ENCODE data around the gene SWT1. TPM values are rescaled to one million over a fixed set of nuclear protein-coding genes. Genes with fewer than 3 reads are reported as not detected.
"Not testable (repeated sequence)": the region's sequence is repeated elsewhere in the genome, so short reads cannot be mapped to it uniquely, and the experiment has no call there.

SWT1 gene
- total RNA-seq, 1 experiment from 2014 or later = 2.1 TPM

- no peak overlapping the region for H3K4me3 ChIP-seq (ENCODE audit: low read depth in 2 of 2, low read length in 2 of 2)
- no peak for ATAC-seq
- no peak for DNase-seq (ENCODE audit: low read depth, low spot score)
- intact Hi-C loops (cut with micrococcal nuclease; ENCODE audit: unreplicated experiment) = loop anchor here (10.0 kb wide), 1 partner anchor 477 kb away; no protein-coding TSS in a partner anchor
- TF ChIP-seq SIN3A (IDR thresholded peaks at IDR 0.05; ENCODE audit: borderline replicate concordance, insufficient read depth, low read depth, low read length) (no peak), POLR2AphosphoS5 (IDR thresholded peaks at IDR 0.05; ENCODE audit: low read depth, low read length) (no peak), CTCF (IDR thresholded peaks at IDR 0.05) (no peak), TCF7L2 (IDR thresholded peaks at IDR 0.05; ENCODE audit: low read depth, low read length) (no peak), REST (IDR thresholded peaks at IDR 0.05; ENCODE audit: insufficient read depth in 1 of 2, low read depth in 2 of 2, low read length in 1 of 2) (no peak)
- ChIA-PET POLR2A (no interaction called here), CTCF (no interaction called here)
- no peaks in the 10 kb centered on the region for H3K9me3 ChIP-seq (ENCODE audit: control insufficient read depth, insufficient read depth, low read depth, low read length)
- no TSS peak for BruUV-seq (replicated peaks)
- H3K4me1 ChIP-seq (ENCODE audit: control insufficient read depth, insufficient read depth, low read length) = no peaks in the 10 kb centered on the region
- H3K27ac ChIP-seq (ENCODE audit: low read length) = no peak overlapping the region
- H3K36me3 ChIP-seq (ENCODE audit: control insufficient read depth, insufficient read depth, low read length) = no peaks in the 10 kb centered on the region
- in situ Hi-C loops (cut with HindIII; ENCODE audit: low pct_unique_long_range_greater_than_20kb, low sequenced_read_pairs) = no loop called here
- H3K27me3 ChIP-seq (ENCODE audit: control insufficient read depth, insufficient read depth, low read length) = no peaks in the 10 kb centered on the region
These were observed 51.1 kb downstream of the SWT1 start for GRCh38 chr1:185207980-185208602.

GRCh38 chr1:185208626-185209180 lies 51.7 kb downstream of the SWT1 start:
- no peak for DNase-seq (ENCODE audit: low read depth, low spot score)
- H3K27ac ChIP-seq (ENCODE audit: low read length) = no peak overlapping the region
- no peaks in the 10 kb centered on the region for H3K27me3 ChIP-seq (ENCODE audit: control insufficient read depth, insufficient read depth, low read length)
- H3K36me3 ChIP-seq (ENCODE audit: control insufficient read depth, insufficient read depth, low read length) = no peaks in the 10 kb centered on the region
- POLR2A ChIA-PET = no interaction called here
- TF ChIP-seq TCF7L2 (IDR thresholded peaks at IDR 0.05; ENCODE audit: low read depth, low read length) (no peak), SIN3A (IDR thresholded peaks at IDR 0.05; ENCODE audit: borderline replicate concordance, insufficient read depth, low read depth, low read length) (no peak), POLR2AphosphoS5 (IDR thresholded peaks at IDR 0.05; ENCODE audit: low read depth, low read length) (no peak), CTCF (IDR thresholded peaks at IDR 0.05) (no peak), REST (IDR thresholded peaks at IDR 0.05; ENCODE audit: insufficient read depth in 1 of 2, low read depth in 2 of 2, low read length in 1 of 2) (no peak)
- CTCF ChIA-PET = interaction anchor here (0.6 kb wide), 1 partner anchor 129 kb away, joined by 4 read pairs; no protein-coding TSS in a partner anchor
- H3K9me3 ChIP-seq (ENCODE audit: control insufficient read depth, insufficient read depth, low read depth, low read length) = no peaks in the 10 kb centered on the region
- in situ Hi-C loops (cut with HindIII; ENCODE audit: low pct_unique_long_range_greater_than_20kb, low sequenced_read_pairs) = no loop called here
- no peak for ATAC-seq
- intact Hi-C loops (cut with micrococcal nuclease; ENCODE audit: unreplicated experiment) = loop anchor here (10.0 kb wide), 1 partner anchor 476 kb away; no protein-coding TSS in a partner anchor
- H3K4me3 ChIP-seq (ENCODE audit: low read depth in 2 of 2, low read length in 2 of 2) = no peak overlapping the region
- H3K4me1 ChIP-seq (ENCODE audit: control insufficient read depth, insufficient read depth, low read length) = no peaks in the 10 kb centered on the region
- BruUV-seq (replicated peaks) = no TSS peak

GRCh38 chr1:185209357-185209756 lies 52.4 kb downstream of the SWT1 start:
- H3K36me3 ChIP-seq (ENCODE audit: control insufficient read depth, insufficient read depth, low read length); in situ Hi-C loops (cut with HindIII; ENCODE audit: low pct_unique_long_range_greater_than_20kb, low sequenced_read_pairs); H3K4me3 ChIP-seq (ENCODE audit: low read depth in 2 of 2, low read length in 2 of 2); H3K27me3 ChIP-seq (ENCODE audit: control insufficient read depth, insufficient read depth, low read length); BruUV-seq (replicated peaks); DNase-seq (ENCODE audit: low read depth, low spot score); H3K4me1 ChIP-seq (ENCODE audit: control insufficient read depth, insufficient read depth, low read length); POLR2A ChIA-PET; ATAC-seq; H3K9me3 ChIP-seq (ENCODE audit: control insufficient read depth, insufficient read depth, low read depth, low read length); H3K27ac ChIP-seq (ENCODE audit: low read length): not testable (repeated sequence)
- CTCF ChIA-PET = interaction anchor here (0.6 kb wide), 1 partner anchor 129 kb away, joined by 4 read pairs; no protein-coding TSS in a partner anchor
- intact Hi-C loops (cut with micrococcal nuclease; ENCODE audit: unreplicated experiment) = loop anchor here (10.0 kb wide), 1 partner anchor 475 kb away; no protein-coding TSS in a partner anchor

Data from Panc1 (cell line).